IMR-90 (cell line): ENCODE results near the gene VRTN. TPM values are rescaled to one million over a fixed set of nuclear protein-coding genes. Genes with fewer than 3 reads are reported as not detected.

Experiments
- ATAC-seq: fragments of 200-7000 bp; cut with Tn5 transposase; 2 replicates; pipeline ENCODE4 v1.9.1; 2020; ENCODE audit warnings: low read depth, mild to moderate bottlenecking, moderate library complexity
- BruUV-seq: library from RNA; stranded (reverse); fragments of 400-500 nt; replicated peaks from 2 replicates; lab custom pipeline; 2021; lab: Mats Ljungman, UMichigan
- CTCF ChIA-PET: fragments of 300-600 bp; formaldehyde crosslinking; extraction: SDS; loops from one replicate; lab custom pipeline; 2021; ENCODE audit warnings: antibody characterized with exemption; lab: Yijun Ruan, JAX
- POLR2A ChIA-PET: fragments of 300-600 bp; sonication (Branson Sonifier 250); formaldehyde crosslinking; loops from one replicate; lab custom pipeline; 2022; ENCODE audit warnings: antibody characterized with exemption; ENCODE audit not compliant: unreplicated experiment; lab: Charles Lee
- DNase-seq: peaks from one replicate; pipeline ENCODE4 v3.0.0; 2013
- H2AFZ ChIP-seq: replicated peaks from 2 replicates; pipeline ENCODE3; 2013; ENCODE audit warnings: low read length, mild to moderate bottlenecking; ENCODE audit not compliant: poor library complexity
- H2AK5ac ChIP-seq: 2 replicates; pipeline ENCODE4 v1.6.1; 2013; ENCODE audit warnings: low read depth, low read length, inconsistent platforms
- H2AK9ac ChIP-seq: replicated peaks from 2 replicates; pipeline ENCODE3; 2013; ENCODE audit warnings: mild to moderate bottlenecking, low read depth, low read length, moderate library complexity; ENCODE audit not compliant: poor library complexity
- H2BK120ac ChIP-seq: 2 replicates; pipeline ENCODE4 v1.6.1; 2013; ENCODE audit warnings: low read depth, low read length, inconsistent platforms
- H2BK15ac ChIP-seq: 3 replicates; pipeline ENCODE4 v1.6.1; 2013; ENCODE audit warnings: low read depth, low read length, inconsistent platforms
- H2BK20ac ChIP-seq: 2 replicates; pipeline ENCODE4 v1.6.1; 2013; ENCODE audit warnings: low read depth, mild to moderate bottlenecking, inconsistent platforms, low read length, moderate library complexity
- H2BK5ac ChIP-seq: 2 replicates; pipeline ENCODE4 v1.6.1; 2013; ENCODE audit warnings: mild to moderate bottlenecking, low read depth, low read length, inconsistent platforms; ENCODE audit not compliant: poor library complexity, severe bottlenecking
- H3K14ac ChIP-seq: replicated peaks from 2 replicates; pipeline ENCODE4 v1.6.1; 2013; ENCODE audit warnings: low read depth, low read length, inconsistent platforms
- H3K18ac ChIP-seq: 2 replicates; pipeline ENCODE4 v1.6.1; 2013; ENCODE audit warnings: low read depth, low read length, control low read depth
- H3K23ac ChIP-seq: 2 replicates; pipeline ENCODE4 v1.6.1; 2013; ENCODE audit warnings: low read depth, low read length, inconsistent platforms
- H3K27ac ChIP-seq: 2 replicates; pipeline ENCODE4 v1.5.1; 2013; ENCODE audit warnings: mild to moderate bottlenecking, control low read depth, low read length; ENCODE audit not compliant: insufficient read depth
- H3K27me3 ChIP-seq: 2 replicates; pipeline ENCODE4 v1.6.1; 2013; ENCODE audit warnings: low read length; ENCODE audit not compliant: control insufficient read depth, insufficient read depth
- H3K36me3 ChIP-seq: 2 replicates; pipeline ENCODE4 v1.6.1; 2013; ENCODE audit warnings: low read length, mixed read lengths; ENCODE audit not compliant: control insufficient read depth, insufficient read depth
- H3K4ac ChIP-seq: 2 replicates; pipeline ENCODE4 v1.6.1; 2013; ENCODE audit warnings: low read depth, low read length, inconsistent platforms
- H3K4me1 ChIP-seq: 2 replicates; pipeline ENCODE4 v1.6.1; 2013; ENCODE audit warnings: low read length, mixed read lengths; ENCODE audit not compliant: control insufficient read depth, insufficient read depth
- H3K4me2 ChIP-seq: 2 replicates; pipeline ENCODE4 v1.6.1; 2013; ENCODE audit warnings: low read depth, mild to moderate bottlenecking, control low read depth, low read length, moderate library complexity
- H3K4me3 ChIP-seq: 2 replicates; pipeline ENCODE4 v1.5.1; 2013; ENCODE audit warnings: low read depth, mild to moderate bottlenecking, control low read depth, low read length, moderate library complexity; ENCODE audit not compliant: insufficient read depth
- H3K56ac ChIP-seq: 2 replicates; pipeline ENCODE4 v1.6.1; 2013; ENCODE audit warnings: low read length, inconsistent platforms; ENCODE audit not compliant: insufficient read depth; ENCODE audit errors: extremely low read depth
- H3K79me1 ChIP-seq, 2 experiments: 2 replicates each; pipeline ENCODE4 v1.6.1; 2013; ENCODE audit warnings: low read length in 2 of 2, inconsistent platforms in 1 of 2, low read depth in 1 of 2
- H3K9ac ChIP-seq: 2 replicates; pipeline ENCODE4 v1.6.1; 2013; ENCODE audit warnings: low read depth, low read length, control low read depth
- H3K9me1 ChIP-seq: 2 replicates; pipeline ENCODE4 v1.6.1; 2013; ENCODE audit warnings: low read length, inconsistent platforms; ENCODE audit not compliant: insufficient read depth
- H3K9me3 ChIP-seq: 2 replicates; pipeline ENCODE4 v1.6.1; 2013; ENCODE audit warnings: low read length; ENCODE audit not compliant: control insufficient read depth, insufficient read depth
- H4K20me1 ChIP-seq: 2 replicates; pipeline ENCODE4 v1.6.1; 2013; ENCODE audit warnings: low read length, inconsistent platforms; ENCODE audit not compliant: insufficient read depth
- H4K5ac ChIP-seq: 2 replicates; pipeline ENCODE4 v1.6.1; 2013; ENCODE audit warnings: mild to moderate bottlenecking, low read depth, low read length, control low read depth
- H4K8ac ChIP-seq, 2 experiments: 2 replicates each; pipeline ENCODE4 v1.6.1; 2013; ENCODE audit warnings: low read depth in 2 of 2, low read length in 2 of 2, control low read depth in 1 of 2, inconsistent platforms in 1 of 2
- H4K91ac ChIP-seq: 2 replicates; pipeline ENCODE4 v1.6.1; 2013; ENCODE audit warnings: low read depth, low read length, inconsistent platforms; ENCODE audit not compliant: insufficient read depth
- BHLHE40 ChIP-seq: fragments of 150-350 bp; IDR thresholded peaks from 2 replicates; pipeline ENCODE4 v1.6.1; 2016; ENCODE audit warnings: mild to moderate bottlenecking, low read depth, low read length
- CHD1 ChIP-seq: IDR thresholded peaks from 2 replicates; pipeline ENCODE4 v1.6.1; 2012; ENCODE audit warnings: low read depth, low read length, improper control_type of control experiment
- ELK1 ChIP-seq: fragments of 150-350 bp; IDR thresholded peaks from 2 replicates; pipeline ENCODE4 v1.6.1; 2016; ENCODE audit warnings: low read depth, mild to moderate bottlenecking, low read length, moderate library complexity, borderline replicate concordance
- FOS ChIP-seq: fragments of 150-350 bp; IDR thresholded peaks from 2 replicates; pipeline ENCODE4 v1.6.1; 2016; ENCODE audit warnings: low read depth, low read length
- MXI1 ChIP-seq: IDR thresholded peaks from 2 replicates; pipeline ENCODE4 v1.6.1; 2012; ENCODE audit warnings: low read depth, mild to moderate bottlenecking, low read length, moderate library complexity, borderline replicate concordance
- NFE2L2 ChIP-seq: fragments of 150-350 bp; IDR thresholded peaks from 2 replicates; pipeline ENCODE4 v1.6.1; 2016; ENCODE audit warnings: low read depth, mild to moderate bottlenecking, low read length
- POLR2A ChIP-seq: IDR thresholded peaks from 2 replicates; pipeline ENCODE4 v1.6.1; 2012; ENCODE audit warnings: mild to moderate bottlenecking, low read depth, low read length
- RAD21 ChIP-seq: IDR thresholded peaks from 2 replicates; pipeline ENCODE4 v1.6.1; 2012; ENCODE audit warnings: low read length, improper control_type of control experiment
- RCOR1 ChIP-seq: IDR thresholded peaks from 2 replicates; pipeline ENCODE4 v1.6.1; 2012; ENCODE audit warnings: mild to moderate bottlenecking, low read length, improper control_type of control experiment; ENCODE audit not compliant: insufficient replicate concordance
- RFX5 ChIP-seq: IDR thresholded peaks from 2 replicates; pipeline ENCODE4 v1.8.0; 2012; ENCODE audit warnings: low read depth, mild to moderate bottlenecking, low read length, moderate library complexity
- SMC3 ChIP-seq: fragments of 150-350 bp; IDR thresholded peaks from 2 replicates; pipeline ENCODE4 v1.6.1; 2016; ENCODE audit warnings: low read depth, mild to moderate bottlenecking, antibody characterized with exemption, low read length, moderate library complexity
- WGBS, 2 experiments: methylation state at CpG; one replicate each; pipeline versions ENCODE4 v1.1.5 to v1.1.7; 2013; ENCODE audit warnings: missing lambda C conversion rate in 2 of 2; ENCODE audit not compliant: insufficient read length in 1 of 2; ENCODE audit errors: extremely low coverage in 2 of 2; 5-methylcytosine and 5-hydroxymethylcytosine counted together
- dilution Hi-C: fragments of 300-500 bp; cut with HindIII; formaldehyde crosslinking; loops from one replicate; pipeline ENCODE4 v1.14.3; 2018; ENCODE audit warnings: low sequenced_read_pairs; ENCODE audit not compliant: unreplicated experiment
- in situ Hi-C: fragments of 300-500 bp; cut with MboI; formaldehyde crosslinking; loops from 3 replicates; pipeline ENCODE4 v1.14.3; 2019; ENCODE audit warnings: low sequenced_read_pairs, inconsistent platforms, mixed read lengths
- intact Hi-C: fragments of 100-400 bp; cut with micrococcal nuclease; formaldehyde crosslinking; loops from 2 replicates; pipeline ENCODE4 v1.10.0; 2022
- polyA plus RNA-seq, 3 experiments: library from polyadenylated mRNA; depleted of rRNA; stranded (reverse); fragments of >200 nt; gene quantifications; 2 replicates each; pipeline ENCODE4 v1.2.3, GENCODE V29; 2012; ENCODE audit warnings: low replicate concordance in 1 of 3
- total RNA-seq: library from RNA; depleted of rRNA; stranded (reverse); fragments of >200 nt; gene quantifications from 2 replicates; pipeline ENCODE4 v1.2.3, GENCODE V29; 2012

The VRTN gene
- total and polyA plus RNA-seq, 2 of the 4 experiments (the other 2 are of a cell fraction): not detected

- no peak for ATAC-seq
- dilution Hi-C loops: no loop called here
Measured at GRCh38 chr14:74358176-74358829, 10.0 kb downstream of the VRTN start.

More at GRCh38 chr14:74358176-74358829, 10.0 kb downstream of the VRTN start:
- Histone ChIP-seq H3K4me2 (no peak overlapping the region), H3K9ac (no peak overlapping the region), H3K56ac (no peak overlapping the region), H3K14ac (no peak overlapping the region), H3K4me1 (no peaks in the 10 kb centered on the region), H2AFZ (no peak overlapping the region), H2BK15ac (no peak overlapping the region), H4K91ac (no peak overlapping the region), H4K8ac (no peak overlapping the region), H2AK9ac (no peak overlapping the region), H2BK20ac (no peak overlapping the region), H3K27ac (no peak overlapping the region), H2BK5ac (no peak overlapping the region), H3K9me3 (no peaks in the 10 kb centered on the region), H3K79me1 (no peaks in the 10 kb centered on the region), H3K4me3 (no peak overlapping the region), H3K27me3 (peaks cover 37% of the 10 kb centered on the region), H3K36me3 (no peaks in the 10 kb centered on the region), H3K23ac (no peak overlapping the region), H4K20me1 (no peaks in the 10 kb centered on the region), H3K18ac (no peak overlapping the region), H2BK120ac (no peak overlapping the region), H2AK5ac (no peak overlapping the region), H3K9me1 (no peaks in the 10 kb centered on the region), H3K4ac (no peak overlapping the region), H4K5ac (no peak overlapping the region)
- WGBS, 2 experiments: 95% methylated on average over 5 of the region's 17 CpGs; no CpG with 5 or more reads in 1 of the 2 experiments
- BruUV-seq: no TSS peak
- CTCF ChIA-PET: no interaction called here
- no peak for DNase-seq
- in situ Hi-C loops: no loop called here
- intact Hi-C loops: no loop called here
- TF ChIP-seq ELK1 (no peak), POLR2A (no peak), RFX5 (no peak), FOS (no peak), BHLHE40 (no peak), RAD21 (no peak), NFE2L2 (no peak), MXI1 (no peak), RCOR1 (no peak), SMC3 (no peak), CHD1 (no peak)
- POLR2A ChIA-PET: no interaction called here
